GM23338 (cell line): ENCODE data around the gene SSMEM1. TPM values are rescaled to one million over a fixed set of nuclear protein-coding genes. Genes with fewer than 3 reads are reported as not detected.

Experiments used
- ATAC-seq: fragments of 200-7000 bp; cut with Tn5 transposase; 3 replicates; pipeline ENCODE4 v1.9.1; 2020
- DNase-seq: peaks from one replicate; pipeline ENCODE4 v3.0.0-alpha.2; 2015; ENCODE audit warnings: low spot score
- H2AFZ ChIP-seq: fragments of 200-600 bp; sonication (generic); 2 replicates; pipeline ENCODE4 v1.8.0; 2016; ENCODE audit warnings: antibody characterized with exemption, mild to moderate bottlenecking, moderate library complexity
- H3F3A ChIP-seq: fragments of 200-600 bp; sonication (generic); replicated peaks from 2 replicates; pipeline ENCODE4 v1.8.0; 2017; ENCODE audit warnings: antibody characterized with exemption, mixed run types, low read depth
- H3K27ac ChIP-seq: fragments of 200-600 bp; sonication (generic); 2 replicates; pipeline ENCODE4 v1.6.1; 2016; ENCODE audit warnings: low read depth
- H3K27me3 ChIP-seq: fragments of 200-600 bp; sonication (generic); 2 replicates; pipeline ENCODE4 v1.8.0; 2016; ENCODE audit warnings: mild to moderate bottlenecking, mixed run types, moderate library complexity; ENCODE audit not compliant: insufficient read depth
- H3K36me3 ChIP-seq: fragments of 200-600 bp; sonication (generic); 2 replicates; pipeline ENCODE4 v1.8.0; 2016; ENCODE audit warnings: mild to moderate bottlenecking; ENCODE audit not compliant: insufficient read depth
- H3K4me1 ChIP-seq: fragments of 200-600 bp; sonication (generic); 2 replicates; pipeline ENCODE4 v1.8.0; 2016; ENCODE audit warnings: mild to moderate bottlenecking, moderate library complexity; ENCODE audit not compliant: insufficient read depth
- H3K4me2 ChIP-seq: fragments of 200-600 bp; sonication (generic); 2 replicates; pipeline ENCODE4 v1.7.1; 2017; ENCODE audit warnings: mixed run types
- H3K4me3 ChIP-seq: fragments of 200-600 bp; sonication (generic); 2 replicates; pipeline ENCODE4 v1.6.1; 2016; ENCODE audit warnings: mixed run types
- H3K79me2 ChIP-seq: fragments of 200-600 bp; sonication (generic); replicated peaks from 2 replicates; pipeline ENCODE4 v1.8.0; 2017; ENCODE audit warnings: mild to moderate bottlenecking; ENCODE audit not compliant: insufficient read depth
- H3K9me2 ChIP-seq: fragments of 200-600 bp; sonication (generic); 2 replicates; pipeline ENCODE4 v1.8.0; 2017; ENCODE audit not compliant: insufficient read depth
- H4K20me1 ChIP-seq: fragments of 200-600 bp; sonication (generic); replicated peaks from 2 replicates; pipeline ENCODE4 v1.8.0; 2017; ENCODE audit warnings: mild to moderate bottlenecking; ENCODE audit not compliant: insufficient read depth
- H3K27ac Mint-ChIP-seq: 2 replicates; pipeline ENCODE4 v1.8.0; 2020; ENCODE audit warnings: inconsistent platforms, mild to moderate bottlenecking, moderate library complexity, mixed read lengths
- H3K27me3 Mint-ChIP-seq: 3 replicates; pipeline ENCODE4 v1.8.0; 2022; ENCODE audit warnings: low read depth, mild to moderate bottlenecking, moderate library complexity, mixed read lengths, inconsistent platforms; ENCODE audit not compliant: insufficient read depth, poor library complexity
- H3K36me3 Mint-ChIP-seq: 3 replicates; pipeline ENCODE4 v1.8.0; 2021; ENCODE audit warnings: low read depth, mild to moderate bottlenecking, inconsistent platforms, moderate library complexity, mixed read lengths
- H3K4me1 Mint-ChIP-seq: 3 replicates; pipeline ENCODE4 v1.8.0; 2020; ENCODE audit warnings: mild to moderate bottlenecking, inconsistent platforms, mixed read lengths
- H3K4me3 Mint-ChIP-seq: 3 replicates; pipeline ENCODE4 v1.8.0; 2021; ENCODE audit warnings: moderate library complexity, mild to moderate bottlenecking, inconsistent platforms, mixed read lengths
- H3K9me3 Mint-ChIP-seq: 3 replicates; pipeline ENCODE4 v1.8.0; 2020; ENCODE audit warnings: moderate library complexity, mild to moderate bottlenecking, inconsistent platforms, mixed read lengths
- CREB1 ChIP-seq: fragments of 250-450 bp; sonication (Bioruptor Pico); IDR thresholded peaks from 2 replicates; pipeline ENCODE4 v1.5.0; 2020; ENCODE audit warnings: low read depth, mild to moderate bottlenecking, moderate library complexity
- CTCF ChIP-seq, 2 experiments: fragments of 200-600 bp in 1 of 2; sonication (generic) in 1 of 2; conservative IDR thresholded peaks; 2 replicates each; pipeline versions ENCODE4 v1.5.1 to v1.6.1; 2016 to 2017; ENCODE audit warnings: antibody characterized with exemption in 2 of 2, low read depth in 2 of 2, mild to moderate bottlenecking in 2 of 2, moderate library complexity in 1 of 2
- ETS1 ChIP-seq: IDR thresholded peaks from 2 replicates; pipeline ENCODE4 v1.6.1; 2016; ENCODE audit warnings: antibody characterized with exemption
- EZH2 ChIP-seq: fragments of 200-600 bp; sonication (generic); IDR thresholded peaks from one replicate; pipeline ENCODE4 v1.8.0; 2017; ENCODE audit warnings: antibody characterized with exemption, mild to moderate bottlenecking, low read depth; ENCODE audit not compliant: unreplicated experiment
- EZH2phosphoT487 ChIP-seq: fragments of 200-600 bp; sonication (generic); IDR thresholded peaks from one replicate; pipeline ENCODE4 v1.8.1; 2018; ENCODE audit warnings: antibody characterized with exemption; ENCODE audit not compliant: unreplicated experiment
- JUNB ChIP-seq: IDR thresholded peaks from one replicate; pipeline ENCODE4 v1.6.1; 2016; ENCODE audit warnings: antibody characterized with exemption; ENCODE audit not compliant: unreplicated experiment
- NANOG ChIP-seq: IDR thresholded peaks from 2 replicates; pipeline ENCODE4 v1.6.1; 2016; ENCODE audit warnings: antibody characterized with exemption, borderline replicate concordance
- POLR2AphosphoS5 ChIP-seq: IDR thresholded peaks from 2 replicates; pipeline ENCODE4 v1.6.1; 2016; ENCODE audit warnings: antibody characterized with exemption, low read depth
- STAT1 ChIP-seq: IDR thresholded peaks from one replicate; pipeline ENCODE4 v1.6.1; 2016; ENCODE audit warnings: antibody characterized with exemption; ENCODE audit not compliant: unreplicated experiment
- ZNF114 ChIP-seq: fragments of 250-450 bp; sonication (Bioruptor Pico); IDR thresholded peaks from 2 replicates; pipeline ENCODE4 v1.5.0; 2020; ENCODE audit warnings: mild to moderate bottlenecking, moderate library complexity
- ZNF331 ChIP-seq: fragments of 250-450 bp; sonication (Bioruptor Pico); IDR thresholded peaks from 2 replicates; pipeline ENCODE4 v1.5.0; 2020; ENCODE audit warnings: low read depth, mild to moderate bottlenecking, moderate library complexity
- ZNF462 ChIP-seq: fragments of 250-450 bp; sonication (Bioruptor Pico); IDR thresholded peaks from 2 replicates; pipeline ENCODE4 v1.5.0; 2020; ENCODE audit warnings: mild to moderate bottlenecking, moderate library complexity
- polyA plus RNA-seq: library from polyadenylated mRNA; unstranded; fragments of >200 nt; fragmentation: Nextera tagmentation; extraction: Ambion mirVana; gene quantifications from 2 replicates; pipeline ENCODE4 v1.2.1, GENCODE V29; 2016
- total RNA-seq: library from RNA; depleted of rRNA; stranded (reverse); fragments of >200 nt; shearing (Covaris generic); gene quantifications from 2 replicates; pipeline ENCODE4 v1.2.3, GENCODE V29; 2014

The SSMEM1 gene
- total and polyA plus RNA-seq, 2 experiments from 2014 or later = not detected

GRCh38 chr7:130178251-130178650 is 29.4 kb upstream of the SSMEM1 start (continued):
- TF ChIP-seq ZNF462 (CRISPR knock-in tag) = no peak
- TF ChIP-seq CREB1 = no peak
- no peak for TF ChIP-seq STAT1
- TF ChIP-seq NANOG = no peak
- TF ChIP-seq EZH2phosphoT487 = no peak
- no peak for TF ChIP-seq CTCF (conservative IDR thresholded peaks at IDR 0.05; ENCODE audit: low read depth in 2 of 2)
- no peak for TF ChIP-seq ZNF114
- no peak for TF ChIP-seq POLR2AphosphoS5
- TF ChIP-seq JUNB = no peak
- no peak for TF ChIP-seq ZNF331 (CRISPR knock-in tag)

- peaks cover 58% of the 10 kb centered on the region for H3K36me3 Mint-ChIP-seq
- no peaks in the 10 kb centered on the region for H3K4me1 Mint-ChIP-seq
- Histone ChIP-seq H4K20me1 (peaks cover 2% of the 10 kb centered on the region; the same call in 1 of the 2 replicates), H3K79me2 (no peaks in the 10 kb centered on the region), H3F3A (no peaks in the 10 kb centered on the region), H3K36me3 (peaks cover 21% of the 10 kb centered on the region), H3K27ac (no peak overlapping the region), H3K9me2 (no peaks in the 10 kb centered on the region), H3K4me2 (no peak overlapping the region), H3K27me3 (no peaks in the 10 kb centered on the region), H3K4me3 (no peak overlapping the region), H3K4me1 (no peaks in the 10 kb centered on the region), H2AFZ (no peak overlapping the region)
- ATAC-seq = no peak
- H3K27ac Mint-ChIP-seq = no peak overlapping the region
- no peaks in the 10 kb centered on the region for H3K9me3 Mint-ChIP-seq
- DNase-seq = no peak
- peaks cover 2% of the 10 kb centered on the region for H3K27me3 Mint-ChIP-seq
- H3K4me3 Mint-ChIP-seq = no peak overlapping the region
- TF ChIP-seq ETS1 = no peak
- no peak for TF ChIP-seq ZNF331 (CRISPR knock-in tag)
- TF ChIP-seq EZH2 = no peak
- TF ChIP-seq CTCF (conservative IDR thresholded peaks at IDR 0.05; ENCODE audit: low read depth in 2 of 2) = no peak
- TF ChIP-seq POLR2AphosphoS5 = no peak
Observed at GRCh38 chr7:130179631-130180030, 28.0 kb upstream of the SSMEM1 start.
